ENCODE measurements around the gene CLBA1.
A peak's percentile ranks its signal among the peaks of the same experiment; 100 is the strongest.

Gene CLBA1

GRCh38 chr14:104968541-104969401 is 16.8 kb upstream of the CLBA1 start:
- DNase-seq, result no peak

GRCh38 chr14:104969741-104970230 is 15.8 kb upstream of the CLBA1 start:
- no peak for DNase-seq

- DNase-seq, result no peak
Observed at GRCh38 chr14:104970231-104971068, 15.1 kb upstream of the CLBA1 start.

- DNase-seq, result no peak
Observed at GRCh38 chr14:104971447-104972240, 13.9 kb upstream of the CLBA1 start.

GRCh38 chr14:104972301-104973134 is 13.1 kb upstream of the CLBA1 start:
- DNase-seq, result no peak

GRCh38 chr14:104973135-104973384 is 12.5 kb upstream of the CLBA1 start:
- no peak for DNase-seq

- no peak for DNase-seq
Observed at GRCh38 chr14:104973385-104974145, 12.0 kb upstream of the CLBA1 start.

GRCh38 chr14:104974146-104974541 is 11.4 kb upstream of the CLBA1 start:
- DNase-seq, result no peak

- DNase-seq, result no peak
Observed at GRCh38 chr14:104974665-104975390, 10.8 kb upstream of the CLBA1 start.

- no peak for DNase-seq
Observed at GRCh38 chr14:104975481-104976197, 9.9 kb upstream of the CLBA1 start.

- peak; percentile 85 for DNase-seq
Observed at GRCh38 chr14:104976198-104977007, 9.2 kb upstream of the CLBA1 start.

- no peak for DNase-seq
Observed at GRCh38 chr14:104977008-104977680, 8.4 kb upstream of the CLBA1 start.

GRCh38 chr14:104977681-104978653 is 7.6 kb upstream of the CLBA1 start, which contains the start of gene AHNAK2:
Gene AHNAK2 (minus strand): TSS chr14:104978374. CDS start chr14:104978237, 137 bp downstream.
- DNase-seq, result peak; percentile 56

- no peak for DNase-seq
Observed at GRCh38 chr14:104978746-104979691, 6.6 kb upstream of the CLBA1 start.

GRCh38 chr14:104979758-104980610 is 5.6 kb upstream of the CLBA1 start:
- no peak for DNase-seq

Data from stimulated activated CD4-positive, alpha-beta T cell treated with anti-CD3 and anti-CD28 coated beads, Interleukin-1b, Interleukin-23, amount 100 ng/mL, for 48 hours (primary cell).